HL-60 (cell line): ENCODE data around the gene GATA1.
A peak's percentile ranks its signal among the peaks of the same experiment; 100 is the strongest.

ENCODE experiments used
- DNase-seq, 2 experiments: peaks; one replicate each; pipeline ENCODE4 v3.0.0-alpha.2; 2010 to 2020; ENCODE audit warnings: low read depth in 1 of 2, low spot score in 1 of 2
- H3K27ac ChIP-seq: fragments of 250-450 bp; sonication (Bioruptor Pico); replicated peaks from 2 replicates; pipeline ENCODE4 v1.5.1; 2020; ENCODE audit warnings: mild to moderate bottlenecking, moderate library complexity
- H3K27me3 ChIP-seq: fragments of 250-450 bp; sonication (Bioruptor Pico); 2 replicates; pipeline ENCODE4 v1.5.1; 2021; ENCODE audit warnings: mild to moderate bottlenecking, moderate library complexity; ENCODE audit not compliant: insufficient read depth, poor library complexity, severe bottlenecking
- H3K4me3 ChIP-seq: replicated peaks from 2 replicates; pipeline ENCODE4 v1.5.1; 2011; ENCODE audit warnings: mild to moderate bottlenecking, control low read depth, low read length; ENCODE audit not compliant: insufficient read depth
- CTCF ChIP-seq: IDR thresholded peaks from one replicate; pipeline ENCODE4 v1.5.1; 2011; ENCODE audit warnings: low read length, control low read depth, inconsistent platforms; ENCODE audit not compliant: insufficient read depth
- GABPA ChIP-seq: IDR thresholded peaks from 2 replicates; pipeline ENCODE4 v1.6.1; 2012; ENCODE audit warnings: low read depth
- POLR2AphosphoS5 ChIP-seq: IDR thresholded peaks from 2 replicates; pipeline ENCODE4 v1.6.1; 2012; ENCODE audit warnings: low read depth
- REST ChIP-seq: IDR thresholded peaks from 2 replicates; pipeline ENCODE4 v1.6.1; 2012; ENCODE audit warnings: low read depth; ENCODE audit not compliant: insufficient replicate concordance
- SPI1 ChIP-seq: IDR thresholded peaks from 2 replicates; pipeline ENCODE4 v1.6.1; 2012; ENCODE audit warnings: low read depth, mild to moderate bottlenecking, borderline replicate concordance

GATA1 gene

GRCh38 chrX:48802089-48802904 is 15.9 kb downstream of the GATA1 start:
- no peaks in the 10 kb centered on the region for H3K27me3 ChIP-seq
- peak; percentile 47 to 83 for DNase-seq
- peak overlapping the region; percentile 96 for H3K27ac ChIP-seq
- TF ChIP-seq POLR2AphosphoS5 (peak; percentile 22; the same call in 1 of the 2 replicates), CTCF (no peak)
- H3K4me3 ChIP-seq: peak overlapping the region; percentile 58

GRCh38 chrX:48802905-48803200 is 16.5 kb downstream of the GATA1 start:
- no peaks in the 10 kb centered on the region for H3K27me3 ChIP-seq
- H3K4me3 ChIP-seq: peak overlapping the region; percentile 58
- DNase-seq: no peak
- TF ChIP-seq REST (peak; percentile 51), CTCF (no peak)
- peak overlapping the region; percentile 96; the same call in 1 of the 2 replicates for H3K27ac ChIP-seq

GRCh38 chrX:48806081-48806480 is 19.7 kb downstream of the GATA1 start:
- Histone ChIP-seq H3K27me3 (no peaks in the 10 kb centered on the region), H3K4me3 (no peak overlapping the region), H3K27ac (no peak overlapping the region)
- TF ChIP-seq REST (no peak), SPI1 (no peak), POLR2AphosphoS5 (no peak), GABPA (no peak), CTCF (no peak)
- DNase-seq: no peak

GRCh38 chrX:48813644-48814043 is 27.3 kb downstream of the GATA1 start:
- DNase-seq: peak in 1 of 2 experiments; percentile 84
- TF ChIP-seq CTCF (no peak), REST (no peak), POLR2AphosphoS5 (no peak), SPI1 (peak; percentile 60; the same call in 1 of the 2 replicates)
- H3K27me3 ChIP-seq: no peaks in the 10 kb centered on the region
- no peak overlapping the region for H3K4me3 ChIP-seq
- H3K27ac ChIP-seq: peak overlapping the region; percentile 71
